Hematopoietic multipotent progenitor cell treated with erythropoietin and hydrocortisone succinate and interleukin-3 and kit ligand, for 17 days (in vitro differentiated cells): ENCODE measurements around the gene GALNT13.

Source experiments
- DNase-seq: peaks from one replicate; pipeline ENCODE4 v3.0.0-alpha.2; 2015; ENCODE audit warnings: low spot score

Gene GALNT13

DNA sequence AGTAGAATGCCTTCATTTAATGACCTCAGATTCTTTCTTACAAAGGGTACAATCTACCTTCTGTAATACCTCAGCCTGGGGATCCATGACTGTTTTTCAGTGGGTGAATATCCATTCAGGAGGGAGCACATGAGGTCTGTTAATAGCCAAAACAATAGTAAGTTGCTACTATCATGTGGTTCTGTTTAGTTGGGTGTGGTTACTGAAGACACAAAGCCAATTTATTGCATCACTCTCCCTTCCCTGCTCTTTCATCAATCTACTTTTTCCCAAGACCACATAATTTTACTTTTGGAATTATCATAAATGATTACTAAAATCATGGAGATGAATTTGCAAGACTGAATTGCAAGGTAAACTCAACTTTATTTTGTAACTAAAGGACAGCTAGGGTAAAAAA, 254.2 kb downstream of the GALNT13 start:
- no peak for DNase-seq

DNA sequence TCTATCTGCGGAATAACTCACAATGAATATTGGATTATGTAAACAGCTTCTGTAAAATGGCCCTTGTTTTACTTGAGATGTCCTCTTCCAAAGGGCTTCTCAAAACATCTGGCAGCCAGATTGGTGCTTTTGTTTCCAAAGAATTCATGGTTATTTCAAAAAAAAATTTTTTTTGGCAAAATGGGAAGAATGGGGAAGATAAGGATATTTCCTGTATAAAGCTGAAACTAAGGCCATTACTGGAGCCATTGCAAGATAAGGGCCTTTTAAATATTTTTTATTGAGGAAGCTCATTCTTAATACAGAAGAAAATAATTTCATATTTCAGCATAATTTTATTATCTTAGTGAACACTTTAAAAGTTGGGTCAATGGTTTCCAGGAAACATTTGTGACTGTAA, 259.1 kb downstream of the GALNT13 start:
- no peak for DNase-seq

DNA sequence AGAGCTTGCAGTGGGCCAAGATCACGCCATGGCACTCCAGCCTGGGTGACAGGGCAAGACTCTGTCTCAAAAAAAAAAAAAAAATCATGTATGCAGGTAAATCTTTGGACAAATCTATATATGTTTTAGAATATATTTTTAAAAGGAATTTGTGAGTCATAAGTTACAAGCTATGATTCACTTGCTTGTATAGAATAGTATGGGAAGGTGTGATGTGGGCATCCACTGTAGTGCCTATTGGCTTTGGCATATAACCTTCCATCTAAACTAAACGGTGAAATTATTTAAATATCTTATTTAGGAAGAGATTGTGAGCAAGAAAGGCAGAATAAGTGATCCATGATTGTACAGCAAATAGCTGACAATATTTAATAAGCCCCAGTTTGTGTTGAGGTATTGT, 261.1 kb downstream of the GALNT13 start:
- no peak for DNase-seq

DNA sequence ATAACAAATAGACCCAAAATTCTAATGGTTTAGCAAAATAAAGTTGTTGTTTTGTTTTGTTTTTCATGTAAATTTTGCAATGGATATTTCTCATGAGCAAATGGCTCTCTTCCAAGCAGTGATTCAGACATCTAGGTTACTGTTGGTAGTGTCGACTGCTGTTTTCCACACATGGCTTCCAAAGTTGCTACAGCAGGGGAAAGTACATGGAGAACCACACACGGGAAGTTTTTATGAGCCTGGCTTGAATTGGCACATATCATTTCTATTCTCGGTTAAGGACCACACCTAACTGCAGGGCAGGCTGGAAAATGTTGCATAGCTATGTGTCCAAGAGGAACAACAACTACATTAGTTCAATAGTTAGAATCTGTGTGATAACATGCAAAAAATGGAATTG, 262.1 kb downstream of the GALNT13 start:
- no peak for DNase-seq

DNA sequence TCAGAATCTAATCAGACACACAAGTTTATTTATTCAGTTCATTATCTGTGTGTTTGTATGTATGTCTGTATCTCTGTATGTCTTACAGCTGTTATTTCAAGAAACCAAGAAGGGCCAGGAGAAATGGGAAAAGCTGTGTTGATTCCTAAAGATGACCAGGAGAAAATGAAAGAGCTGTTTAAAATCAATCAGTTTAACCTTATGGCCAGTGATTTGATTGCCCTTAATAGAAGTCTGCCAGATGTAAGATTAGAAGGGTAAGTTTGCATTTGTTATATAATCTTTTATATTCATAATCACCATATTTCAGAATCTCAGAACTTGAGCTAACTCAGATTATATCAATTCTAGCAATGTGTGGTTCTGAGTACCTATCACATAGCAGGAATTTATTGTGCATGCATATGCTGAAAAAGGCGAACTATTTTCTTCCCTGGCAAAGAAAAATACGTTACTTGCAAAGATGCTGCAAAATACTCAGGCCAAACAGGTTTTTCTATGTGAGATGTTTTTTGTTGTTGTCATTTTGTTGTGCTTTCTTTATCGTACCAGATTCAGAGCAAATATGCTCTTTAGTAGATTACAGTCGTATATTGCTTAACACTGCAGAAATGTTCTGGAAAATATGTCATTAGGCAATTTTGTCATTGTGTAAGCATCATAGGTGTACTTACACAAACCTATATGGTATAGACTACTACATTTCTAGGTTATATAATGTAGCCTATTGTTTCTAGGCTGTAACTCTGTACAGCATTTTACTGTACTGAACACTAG, 268.7 kb downstream of the GALNT13 start:
- no peak for DNase-seq

DNA sequence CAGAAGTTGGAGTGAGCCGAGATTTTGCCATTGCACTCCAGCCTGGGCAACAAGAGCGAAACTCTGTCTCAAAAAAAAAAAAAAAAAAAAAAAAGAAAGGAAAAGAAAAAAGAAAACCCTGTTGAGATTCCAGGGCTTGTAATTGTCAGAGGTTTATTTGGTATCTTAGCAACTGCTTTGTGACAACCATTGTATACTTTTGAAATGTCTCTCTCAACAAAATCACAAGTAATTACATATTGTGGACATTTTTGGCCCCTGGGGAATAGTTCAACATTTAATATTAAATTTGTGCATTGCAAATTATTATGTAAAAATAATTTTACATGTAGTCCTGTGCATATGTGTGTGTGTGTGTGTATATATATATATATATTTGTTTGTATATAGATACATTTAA, 270.8 kb downstream of the GALNT13 start:
- DNase-seq: no peak

DNA sequence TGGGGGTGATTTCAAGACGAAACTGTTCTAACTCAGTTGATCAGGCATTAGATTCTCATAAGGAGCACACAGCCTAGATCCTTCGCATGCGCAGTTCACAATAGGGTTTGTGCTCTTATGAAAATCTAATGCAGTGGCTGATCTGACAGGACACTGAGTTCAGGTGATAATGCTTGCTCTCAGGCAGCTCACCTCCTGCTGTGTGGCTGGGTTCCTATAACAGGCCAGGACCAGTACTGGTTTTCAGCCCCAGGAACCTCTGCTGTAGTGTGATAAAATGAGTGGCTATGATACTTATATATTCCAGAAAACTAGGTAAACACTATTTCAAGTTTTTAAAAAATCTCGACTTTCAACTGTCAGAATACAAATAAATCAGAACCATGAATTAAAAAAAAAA, 271.4 kb downstream of the GALNT13 start:
- DNase-seq: no peak

DNA sequence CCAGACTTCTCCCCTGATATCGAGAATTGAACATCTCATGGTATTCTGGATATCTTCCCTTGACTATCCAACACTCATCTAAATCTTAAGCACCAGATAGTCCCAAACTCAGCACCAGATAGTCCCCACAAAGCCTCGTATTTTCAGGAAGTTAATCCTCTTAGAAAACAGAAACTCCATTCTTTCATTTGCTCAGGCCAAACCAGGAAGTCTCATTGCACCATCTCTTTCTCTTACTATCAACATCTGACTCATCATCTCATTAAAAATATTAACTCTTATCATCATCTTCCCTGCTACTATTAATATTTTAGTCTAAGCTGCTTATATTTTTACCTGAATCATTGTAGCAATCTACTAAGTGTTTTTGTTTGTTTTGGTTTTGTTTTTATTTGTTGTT, 286.4 kb downstream of the GALNT13 start:
- no peak for DNase-seq

DNA sequence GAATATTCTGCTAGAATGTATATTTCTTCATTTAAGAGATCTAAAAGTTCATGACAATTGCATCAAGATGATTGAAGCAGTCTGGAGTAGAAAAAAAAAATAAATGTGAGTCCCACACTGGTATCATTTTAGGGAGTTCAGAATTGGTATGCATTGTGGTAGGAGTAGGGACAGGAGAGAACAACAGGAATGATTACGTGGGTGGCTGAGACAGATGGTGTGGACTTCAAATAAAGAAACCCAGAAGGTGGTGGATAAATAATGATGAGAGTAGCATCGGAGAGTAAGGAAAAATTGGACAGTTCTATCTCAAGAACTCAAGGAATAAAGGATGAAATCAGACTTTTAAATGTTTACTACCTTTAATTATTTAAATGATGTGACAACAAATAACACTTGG, 289.6 kb downstream of the GALNT13 start:
- DNase-seq: no peak

DNA sequence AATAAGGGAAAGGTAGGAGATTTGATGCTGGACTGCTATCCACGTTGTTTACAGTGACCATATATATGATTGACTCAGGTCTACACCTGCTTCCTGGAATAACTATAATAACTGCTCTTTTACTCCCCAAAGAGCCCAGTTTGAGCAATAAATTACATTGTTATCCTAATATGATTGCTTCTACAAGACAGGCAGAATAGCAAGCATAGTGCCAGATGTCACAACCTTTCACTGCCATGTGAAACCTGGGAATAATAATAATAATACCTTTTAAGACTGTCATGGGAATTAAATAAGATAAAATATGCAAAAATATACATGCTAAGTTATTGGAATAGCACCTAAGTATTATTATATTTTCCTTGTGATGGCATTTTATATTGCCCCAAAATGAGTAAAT, 298.7 kb downstream of the GALNT13 start:
- no peak for DNase-seq

DNA sequence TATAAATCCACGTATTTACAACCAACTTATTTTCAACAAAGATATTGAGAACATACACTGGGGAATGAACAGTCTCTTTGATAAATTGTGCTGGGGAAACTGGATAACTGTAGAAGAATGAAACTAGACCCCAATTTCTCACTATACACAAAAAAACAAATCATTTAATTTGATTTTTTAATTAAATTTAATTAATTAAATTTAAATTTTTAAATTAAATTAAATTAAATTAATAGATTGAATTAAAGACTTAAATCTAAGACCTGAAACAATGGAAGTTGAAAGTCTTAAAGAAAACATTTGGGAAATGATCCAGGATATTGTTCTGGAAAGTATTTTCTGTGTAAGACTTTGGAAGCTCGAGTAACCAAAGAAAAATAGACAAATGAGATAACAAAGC, 301.4 kb downstream of the GALNT13 start:
- DNase-seq: no peak

DNA sequence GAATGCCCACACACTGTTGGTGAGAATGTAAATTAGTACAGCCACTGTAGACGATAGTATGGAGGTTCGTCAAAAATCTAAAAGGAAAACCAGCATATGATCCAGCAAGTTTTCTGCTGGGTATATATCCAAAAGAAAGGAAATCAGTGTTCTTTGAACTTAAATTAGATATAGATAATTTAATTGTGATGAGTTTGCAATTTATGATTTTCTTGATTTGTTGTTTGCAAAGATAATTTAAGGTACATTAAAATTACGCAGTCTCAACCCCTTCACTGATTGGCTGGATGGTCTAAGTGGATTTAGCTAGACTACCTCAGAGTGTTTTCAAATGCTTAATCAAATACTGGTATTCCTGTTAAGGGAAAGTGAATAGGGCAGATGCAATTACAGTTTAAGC, 302.2 kb downstream of the GALNT13 start:
- no peak for DNase-seq

DNA sequence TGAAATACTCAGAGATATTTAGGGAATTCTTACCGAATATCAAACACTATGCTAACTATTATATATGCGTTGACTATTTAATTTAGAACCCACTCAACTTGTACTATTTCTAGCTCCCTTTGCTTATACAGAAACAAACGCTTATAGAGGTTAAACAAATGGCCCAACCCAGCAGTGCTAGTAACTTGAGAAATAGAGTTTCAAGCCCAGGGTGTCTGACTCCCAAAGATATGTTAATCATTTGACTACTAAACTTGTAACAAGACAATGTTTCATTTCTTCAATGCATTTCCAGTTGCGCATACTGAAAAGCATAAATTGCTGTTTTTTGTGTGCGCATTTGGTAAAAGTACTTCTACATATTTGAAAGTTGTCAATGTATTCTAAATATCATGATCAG, 310.3 kb downstream of the GALNT13 start:
- DNase-seq: no peak

DNA sequence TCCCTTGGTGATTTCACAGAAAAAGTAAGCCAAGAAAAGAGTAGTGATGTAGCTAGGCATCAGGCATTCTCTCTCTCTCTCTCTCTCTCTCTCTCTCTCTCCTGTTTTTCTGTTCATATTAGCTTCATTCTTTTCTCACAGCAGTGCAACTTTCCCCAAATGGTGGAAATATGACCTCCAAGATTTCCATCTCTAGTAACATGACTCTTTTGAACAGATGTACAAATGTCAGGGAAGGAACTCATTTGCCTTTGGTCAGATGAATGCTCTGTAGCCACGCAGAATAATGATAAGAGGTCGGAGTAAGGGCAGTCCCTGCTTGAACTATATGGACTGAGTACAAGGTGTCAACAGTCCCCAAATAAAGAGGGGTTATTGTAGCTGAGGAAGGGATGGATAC, 316.2 kb downstream of the GALNT13 start:
- no peak for DNase-seq

DNA sequence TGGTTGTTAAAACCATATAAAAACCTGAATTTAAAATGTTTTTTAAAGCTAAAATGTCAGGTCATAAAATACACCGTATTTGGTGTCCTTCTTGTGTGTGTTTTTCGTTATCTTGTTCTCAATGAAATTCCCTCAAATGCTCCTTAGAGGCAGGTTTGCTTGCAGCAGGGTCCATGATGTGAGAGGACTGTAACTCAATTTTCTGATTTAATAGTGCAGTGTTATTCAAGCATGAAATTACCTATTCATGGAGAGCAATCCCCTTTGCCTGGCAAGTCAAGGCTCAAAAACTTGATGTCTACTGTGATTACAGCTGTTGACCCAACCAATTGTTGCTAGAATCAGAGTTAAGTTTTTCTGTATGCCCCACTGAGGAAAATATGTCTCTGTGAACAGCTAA, 318.2 kb downstream of the GALNT13 start:
- DNase-seq: no peak

DNA sequence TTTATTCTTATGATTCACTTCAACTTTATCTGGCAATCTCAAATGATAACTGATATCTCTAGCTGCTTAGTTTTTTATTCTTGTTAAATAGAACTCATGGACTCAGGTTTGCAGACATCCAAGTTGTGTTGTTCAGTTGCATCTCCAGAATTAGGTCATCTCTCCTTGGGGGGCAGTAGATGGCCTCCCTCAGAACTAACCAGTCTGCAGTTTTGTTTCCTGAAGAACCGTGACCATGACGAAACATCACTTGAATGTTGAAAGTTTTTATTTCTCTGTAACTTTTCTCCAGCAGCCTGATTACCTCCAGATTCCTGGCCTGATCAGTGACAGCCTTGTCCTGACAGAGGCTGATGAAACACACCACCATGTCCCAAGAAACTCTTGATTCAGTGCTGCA, 321.5 kb downstream of the GALNT13 start:
- no peak for DNase-seq

DNA sequence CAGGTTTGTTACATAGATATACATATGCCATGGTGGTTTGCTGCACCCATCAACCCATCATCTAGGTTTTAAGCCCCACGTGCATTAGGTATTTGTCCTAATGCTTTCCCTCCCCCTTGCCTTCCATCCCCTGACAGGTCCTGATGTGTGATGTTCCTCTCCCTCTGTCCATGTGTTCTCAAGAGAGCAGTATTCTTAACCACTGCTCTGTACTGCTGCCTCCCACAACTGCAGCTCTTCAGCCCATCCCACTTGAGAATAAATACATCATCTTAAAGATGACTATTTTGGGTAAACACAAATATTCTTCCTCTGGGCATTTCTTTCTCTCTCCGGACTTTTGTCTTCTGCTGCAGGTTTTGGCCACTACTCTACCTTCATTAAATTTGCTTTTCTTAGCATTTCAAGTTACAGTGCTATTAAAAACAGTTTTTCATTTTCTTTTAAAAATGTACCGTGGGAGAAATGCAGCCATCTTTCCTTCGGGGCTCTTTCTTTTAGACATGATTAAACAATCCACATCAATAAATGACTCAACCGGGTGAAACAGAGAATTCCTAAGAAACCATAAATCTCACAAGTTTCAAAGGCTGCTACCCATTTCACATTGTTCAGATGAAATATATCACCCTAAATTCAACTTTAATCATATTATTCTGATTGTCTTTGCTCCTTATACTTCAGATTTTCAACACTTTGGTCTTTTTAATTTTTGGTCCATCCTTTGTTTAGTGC, 323.4 kb downstream of the GALNT13 start:
- no peak for DNase-seq

DNA sequence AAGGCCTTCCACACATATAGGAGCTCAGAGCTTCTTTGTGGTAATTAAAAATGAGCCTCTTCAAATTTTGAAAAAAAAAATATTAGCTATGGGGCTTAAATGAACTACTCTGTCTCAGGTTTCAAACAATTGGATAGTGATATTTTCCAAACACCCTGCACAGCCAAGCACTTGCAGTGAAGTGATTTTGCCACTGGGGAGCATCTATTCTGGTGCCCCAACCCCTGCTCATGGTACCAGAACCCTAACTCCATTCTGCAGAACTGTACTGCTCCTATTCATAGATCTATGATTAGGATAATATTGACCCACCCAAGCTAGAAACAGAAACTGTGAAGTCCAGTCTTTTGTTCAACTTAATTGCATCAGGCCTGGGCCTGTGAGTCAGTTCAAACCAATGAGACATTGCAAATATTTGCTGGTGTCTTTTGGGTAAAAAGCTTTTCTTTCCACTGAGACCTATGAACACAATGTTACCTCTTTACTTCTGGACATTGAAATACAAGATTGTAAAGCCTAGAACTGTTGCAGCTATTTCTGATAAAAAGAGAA, 324.0 kb downstream of the GALNT13 start:
- no peak for DNase-seq

DNA sequence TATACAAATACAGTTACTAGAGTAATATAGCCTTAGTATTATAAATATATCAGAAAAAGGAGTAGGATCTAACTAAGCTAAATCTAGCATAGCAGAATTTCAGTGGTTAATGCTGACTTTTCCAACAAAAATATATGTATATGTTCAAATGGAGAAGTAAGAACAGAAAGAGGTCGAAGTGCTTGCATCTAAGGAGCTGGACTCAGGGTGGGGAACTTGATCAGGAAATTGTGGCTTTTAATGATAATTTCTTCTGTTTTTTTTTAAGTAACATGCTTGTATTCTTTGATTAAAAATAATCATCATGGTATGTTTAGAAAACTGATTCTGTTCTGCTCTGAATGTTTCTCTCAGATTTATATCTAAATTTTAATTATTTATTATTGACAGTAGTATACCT, 327.1 kb downstream of the GALNT13 start:
- no peak for DNase-seq

DNA sequence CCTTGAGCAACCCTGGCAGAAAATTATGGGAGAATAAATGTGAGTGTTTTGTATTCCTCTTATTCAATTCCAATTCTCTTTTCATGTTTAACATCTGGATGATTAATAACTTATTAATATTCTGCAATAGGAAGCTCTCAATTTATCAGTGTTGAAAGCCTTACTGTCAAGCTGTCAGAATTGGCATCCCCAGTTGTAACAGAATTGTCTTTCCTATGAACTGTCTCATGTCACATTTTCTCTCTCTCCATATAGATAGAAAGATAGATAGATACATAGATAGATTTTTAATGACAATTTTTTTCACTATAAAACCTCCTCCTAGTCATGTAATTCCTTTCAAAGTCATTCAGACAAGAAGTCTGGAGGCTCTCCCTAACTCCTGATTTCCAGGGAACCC, 331.5 kb downstream of the GALNT13 start:
- DNase-seq: no peak

DNA sequence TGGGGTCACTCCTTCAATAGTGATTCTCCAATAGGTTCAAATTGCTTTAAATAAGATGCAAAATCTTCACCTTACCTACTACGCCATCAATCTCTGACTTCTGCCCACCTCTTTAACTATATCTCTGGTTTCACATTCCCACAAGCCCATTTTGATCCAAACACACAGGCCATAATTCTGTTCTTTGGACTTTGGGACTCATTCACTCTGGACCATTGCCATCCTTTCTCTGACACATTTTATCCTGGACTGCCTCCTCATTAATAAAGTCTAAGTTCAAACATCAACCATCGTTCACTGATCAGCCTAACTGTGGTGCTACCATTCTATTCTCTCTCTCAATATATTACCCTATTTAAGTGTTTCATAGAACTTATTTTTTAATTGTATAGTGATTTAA, 332.2 kb downstream of the GALNT13 start:
- DNase-seq: no peak

DNA sequence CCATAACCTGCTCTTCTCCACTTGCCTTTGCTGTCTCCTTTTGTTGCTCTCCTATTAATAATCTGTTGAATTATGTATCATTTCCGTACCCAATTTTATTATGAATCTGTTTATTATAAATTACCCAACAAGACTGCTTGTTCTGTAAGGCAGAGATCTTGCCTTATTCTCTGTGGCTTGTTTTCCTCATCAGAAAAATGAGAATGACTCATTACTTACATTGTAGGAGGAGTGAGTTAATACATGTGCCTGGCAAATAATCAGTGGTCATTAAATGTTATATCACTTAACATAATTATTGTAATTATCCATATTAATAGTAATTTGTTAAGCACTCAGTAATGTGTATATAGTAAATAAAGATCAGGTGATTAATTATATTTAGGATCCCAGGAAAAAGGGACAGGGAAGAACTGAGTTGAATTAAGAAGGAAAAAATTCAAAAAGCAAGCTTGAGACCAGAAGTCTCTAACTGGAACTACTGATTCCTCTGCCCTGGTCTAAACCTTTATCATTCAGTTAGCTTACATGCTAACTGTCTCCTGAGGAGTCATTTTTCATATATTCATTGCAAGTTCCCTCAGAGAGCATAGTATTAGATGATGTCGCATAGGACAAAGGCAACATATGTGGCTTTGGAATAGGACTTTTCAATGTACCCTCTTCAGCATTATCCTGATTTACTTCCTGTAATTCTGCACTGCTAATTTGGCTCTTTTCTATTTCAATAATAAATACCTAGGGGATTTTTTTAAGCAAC, 335.7 kb downstream of the GALNT13 start:
- no peak for DNase-seq

DNA sequence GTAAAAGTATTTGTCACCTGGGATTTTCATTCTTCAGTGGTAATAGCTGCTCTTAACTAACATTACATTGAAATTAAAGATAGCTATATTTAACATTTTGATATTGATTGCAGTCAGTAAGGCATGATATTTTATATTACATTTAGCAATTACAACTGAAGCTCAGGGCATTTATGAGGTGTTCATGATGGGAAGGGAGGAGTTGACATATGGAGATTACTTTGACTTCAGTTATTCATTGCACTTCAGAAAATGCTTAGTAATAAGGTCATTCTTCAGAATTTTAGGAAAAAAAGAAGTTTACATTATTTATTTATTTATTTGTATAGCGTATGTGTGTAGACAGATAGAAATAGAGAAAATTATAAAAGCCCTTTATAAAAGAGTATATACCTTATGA, 352.0 kb downstream of the GALNT13 start:
- DNase-seq: no peak
